Activated CD8-positive, alpha-beta memory T cell treated with anti-CD3 and anti-CD28 coated beads, Interleukin-2, amount 50 U/mL, for 48 hours (primary cell): Measurements from ENCODE around the gene KRTAP9-9.
"Not testable (repeated sequence)": the region's sequence is repeated elsewhere in the genome, so short reads cannot be mapped to it uniquely, and the experiment has no call there.

Source experiments
- DNase-seq: peaks from one replicate; pipeline ENCODE4 v3.0.0-alpha.2; 2020

Gene KRTAP9-9

GRCh38 chr17:41255381-41256290 is at the start of gene KRTAP9-9:
Gene KRTAP9-9 (plus strand): TSS chr17:41255384.
- DNase-seq: not testable (repeated sequence)

DNA sequence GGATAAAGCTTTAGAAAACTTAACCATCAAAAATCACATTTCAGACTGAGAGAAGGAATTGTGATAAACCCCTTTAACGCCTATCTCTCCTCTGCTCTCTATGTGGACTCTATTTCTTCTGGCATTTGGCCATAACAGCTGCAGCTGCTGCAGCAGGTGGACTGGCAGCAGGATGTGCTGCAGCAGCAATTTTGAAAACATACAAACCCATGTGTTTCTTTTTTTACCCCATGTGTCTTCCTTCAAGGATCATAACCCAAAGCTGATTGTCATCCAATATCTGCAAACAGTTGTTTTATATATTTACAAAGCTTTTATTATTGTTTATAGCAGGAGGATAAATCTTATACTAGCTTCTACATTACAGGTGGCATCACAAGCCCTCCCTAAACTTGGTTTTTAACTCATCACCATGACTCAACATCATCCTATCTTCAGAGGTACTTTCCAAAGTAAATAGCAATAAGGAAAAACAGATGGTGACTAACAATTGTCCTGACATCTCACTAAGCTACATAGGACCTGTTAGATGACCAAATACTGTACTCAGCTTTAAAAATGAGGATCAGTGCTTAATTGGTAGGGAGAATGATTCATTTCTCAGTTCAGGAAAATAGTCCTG is 43.2 kb upstream of the KRTAP9-9 start:
- DNase-seq: no peak

GRCh38 chr17:41212524-41213169 is 42.5 kb upstream of the KRTAP9-9 start:
- DNase-seq: no peak

DNA sequence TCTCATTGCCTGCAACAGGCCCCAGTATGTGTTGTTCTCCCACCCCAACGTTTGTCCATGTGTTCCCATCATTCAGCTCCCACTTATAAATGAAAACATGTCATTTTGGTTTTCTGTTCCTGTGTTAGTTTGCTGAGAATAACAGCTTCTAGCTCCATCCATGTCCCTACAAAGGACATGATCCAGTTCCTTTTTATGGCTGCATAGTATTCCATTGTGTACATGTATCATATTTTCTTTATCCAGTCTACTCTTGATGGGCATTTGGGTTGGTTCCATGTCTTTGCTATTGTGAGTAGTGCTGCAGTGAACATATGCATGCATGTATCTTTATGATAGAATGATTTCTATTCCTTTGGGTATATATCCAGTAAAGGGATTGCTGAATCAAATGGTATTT is 39.5 kb upstream of the KRTAP9-9 start:
- no peak for DNase-seq

DNA sequence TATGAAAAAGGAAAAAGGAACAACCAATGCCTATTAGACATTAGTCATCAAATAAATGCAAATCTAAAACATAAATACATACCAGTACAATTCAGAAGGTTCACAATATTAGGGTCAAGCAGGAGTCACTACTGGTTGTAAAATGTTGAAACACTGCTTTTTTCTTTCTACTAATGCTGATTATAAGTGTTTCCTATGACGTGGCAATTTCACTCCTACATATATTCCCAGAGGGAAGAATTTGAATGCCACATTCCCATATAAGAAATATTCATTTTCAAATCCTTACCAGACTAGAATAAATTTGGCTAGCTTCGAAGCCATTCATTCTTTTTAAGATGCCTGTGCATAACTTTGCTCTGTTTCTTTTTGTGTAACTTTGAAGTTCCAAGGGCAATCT is 31.4 kb upstream of the KRTAP9-9 start:
- no peak for DNase-seq

GRCh38 chr17:41226051-41226450 is 29.1 kb upstream of the KRTAP9-9 start:
- DNase-seq: no peak

DNA sequence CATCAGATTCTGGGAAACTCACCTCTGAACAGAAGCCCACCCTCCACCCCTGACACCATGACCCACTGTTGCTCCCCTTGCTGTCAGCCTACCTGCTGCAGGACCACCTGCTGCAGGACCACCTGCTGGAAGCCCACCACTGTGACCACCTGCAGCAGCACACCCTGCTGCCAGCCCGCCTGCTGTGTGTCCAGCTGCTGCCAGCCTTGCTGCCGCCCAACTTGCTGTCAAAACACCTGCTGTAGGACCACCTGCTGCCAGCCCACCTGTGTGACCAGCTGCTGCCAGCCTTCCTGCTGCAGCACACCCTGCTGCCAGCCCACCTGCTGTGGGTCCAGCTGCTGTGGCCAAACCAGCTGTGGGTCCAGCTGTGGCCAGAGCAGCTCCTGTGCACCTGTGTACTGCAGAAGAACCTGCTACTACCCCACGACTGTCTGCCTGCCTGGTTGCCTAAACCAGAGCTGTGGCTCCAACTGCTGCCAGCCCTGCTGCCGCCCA is 28.5 kb upstream of the KRTAP9-9 start, which contains the start of gene KRTAP9-2:
Gene KRTAP9-2, plus strand, starts transcription at position 51 of the 498 bp plus-strand sequence. Its CDS starts 7 bp downstream, at position 58.
- not testable (repeated sequence) for DNase-seq

DNA sequence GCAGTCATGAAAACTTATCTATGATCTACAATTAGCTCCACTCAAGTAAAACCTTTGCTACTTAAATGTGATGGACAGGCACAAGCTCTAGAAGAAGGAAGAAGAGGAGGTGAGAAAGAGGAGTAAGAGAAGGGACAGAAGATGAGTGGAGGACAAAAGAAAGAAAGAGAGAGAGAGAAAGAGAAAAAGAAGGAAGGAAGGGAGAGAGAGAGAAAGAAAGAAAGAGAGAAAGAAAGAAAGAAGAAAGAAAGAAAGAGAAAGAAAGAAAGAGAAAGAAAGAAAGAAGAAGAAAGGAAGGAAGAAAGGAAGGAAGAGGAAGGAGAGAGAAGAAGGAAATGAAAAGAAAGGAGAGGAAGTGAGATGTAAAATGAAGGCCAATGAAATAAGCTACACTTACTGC is 25.1 kb upstream of the KRTAP9-9 start:
- DNase-seq: no peak

DNA sequence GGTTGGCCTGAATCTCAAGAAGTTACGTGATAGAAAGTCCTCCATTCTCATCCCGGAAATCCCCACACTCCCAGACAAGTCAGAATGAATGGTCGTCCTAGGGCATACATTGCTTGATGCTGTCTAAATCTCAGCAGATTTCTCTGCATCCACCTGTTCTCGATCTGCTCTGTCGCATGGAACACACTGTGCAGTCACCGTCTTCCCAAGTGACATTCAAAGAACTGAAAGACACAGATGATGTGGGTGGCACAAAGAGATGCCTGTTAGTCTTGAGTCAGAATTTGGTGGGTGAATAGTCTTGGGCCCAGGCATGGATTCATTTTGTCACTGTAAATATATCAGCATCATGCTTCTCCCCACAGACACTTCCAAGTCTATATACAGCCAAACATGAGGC is 23.5 kb upstream of the KRTAP9-9 start:
- DNase-seq: no peak

DNA sequence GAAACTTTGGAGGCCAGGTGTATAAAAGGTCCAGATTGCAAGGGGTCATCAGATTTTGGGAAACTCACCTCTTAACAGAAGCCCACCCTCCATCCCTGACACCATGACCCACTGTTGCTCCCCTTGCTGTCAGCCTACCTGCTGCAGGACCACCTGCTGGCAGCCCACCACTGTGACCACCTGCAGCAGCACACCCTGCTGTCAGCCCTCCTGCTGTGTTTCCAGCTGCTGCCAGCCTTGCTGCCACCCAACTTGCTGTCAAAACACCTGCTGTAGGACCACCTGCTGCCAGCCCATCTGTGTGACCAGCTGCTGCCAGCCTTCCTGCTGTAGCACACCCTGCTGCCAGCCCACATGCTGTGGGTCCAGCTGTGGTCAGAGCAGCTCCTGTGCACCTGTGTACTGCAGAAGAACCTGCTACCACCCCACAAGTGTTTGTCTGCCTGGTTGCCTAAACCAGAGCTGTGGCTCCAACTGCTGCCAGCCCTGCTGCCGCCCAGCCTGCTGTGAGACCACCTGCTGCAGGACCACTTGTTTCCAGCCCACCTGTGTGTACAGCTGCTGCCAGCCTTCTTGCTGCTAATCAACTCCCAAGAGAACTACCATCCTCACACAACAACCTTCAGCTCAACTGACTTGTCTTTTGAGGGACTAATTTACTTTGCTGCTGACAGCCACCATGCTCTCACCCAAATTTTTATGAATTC is 22.6 kb upstream of the KRTAP9-9 start, which contains the start of gene KRTAP9-3:
Gene KRTAP9-3, plus strand, starts transcription at position 51 of the 707 bp plus-strand sequence. Its CDS starts 53 bp downstream, at position 104.
- not testable (repeated sequence) for DNase-seq

DNA sequence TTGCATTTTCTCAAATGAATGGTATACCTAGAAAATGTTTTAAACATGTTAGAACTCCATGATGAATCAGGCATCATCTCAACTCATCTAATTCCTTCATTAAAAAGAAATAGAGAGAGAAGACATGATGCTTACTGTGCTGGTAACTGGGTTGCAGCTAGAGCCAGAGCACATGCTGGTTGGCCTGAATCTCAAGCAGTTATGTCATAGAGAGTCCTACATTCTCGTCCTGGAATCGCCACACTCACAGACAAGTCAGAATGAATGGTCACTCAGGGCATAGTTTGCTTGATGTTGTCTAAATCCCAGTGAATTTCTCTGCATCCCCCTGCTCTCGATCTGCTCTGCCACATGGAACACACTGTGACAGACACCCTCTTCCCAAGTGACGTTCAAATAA is 18.1 kb upstream of the KRTAP9-9 start:
- DNase-seq: not testable (repeated sequence)

DNA sequence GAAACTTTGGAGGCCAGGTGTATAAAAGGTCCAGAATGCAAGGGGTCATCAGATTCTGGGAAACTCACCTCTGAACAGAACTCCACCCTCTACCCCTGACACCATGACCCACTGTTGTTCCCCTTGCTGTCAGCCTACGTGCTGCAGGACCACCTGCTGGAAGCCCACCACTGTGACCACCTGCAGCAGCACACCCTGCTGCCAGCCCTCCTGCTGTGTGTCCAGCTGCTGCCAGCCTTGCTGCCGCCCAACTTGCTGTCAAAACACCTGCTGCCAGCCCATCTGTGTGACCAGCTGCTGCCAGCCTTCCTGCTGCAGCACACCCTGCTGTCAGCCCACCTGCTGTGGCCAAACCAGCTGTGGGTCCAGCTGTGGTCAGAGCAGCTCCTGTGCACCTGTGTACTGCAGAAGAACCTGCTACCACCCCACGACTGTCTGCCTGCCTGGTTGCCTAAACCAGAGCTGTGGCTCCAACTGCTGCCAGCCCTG is 17.2 kb upstream of the KRTAP9-9 start, which contains the start of gene KRTAP9-8:
Gene KRTAP9-8, plus strand, starts transcription at position 51 of the 489 bp plus-strand sequence. Its CDS starts 53 bp downstream, at position 104.
- not testable (repeated sequence) for DNase-seq

GRCh38 chr17:41246995-41247787 is 8.0 kb upstream of the KRTAP9-9 start:
- DNase-seq: not testable (repeated sequence)

DNA sequence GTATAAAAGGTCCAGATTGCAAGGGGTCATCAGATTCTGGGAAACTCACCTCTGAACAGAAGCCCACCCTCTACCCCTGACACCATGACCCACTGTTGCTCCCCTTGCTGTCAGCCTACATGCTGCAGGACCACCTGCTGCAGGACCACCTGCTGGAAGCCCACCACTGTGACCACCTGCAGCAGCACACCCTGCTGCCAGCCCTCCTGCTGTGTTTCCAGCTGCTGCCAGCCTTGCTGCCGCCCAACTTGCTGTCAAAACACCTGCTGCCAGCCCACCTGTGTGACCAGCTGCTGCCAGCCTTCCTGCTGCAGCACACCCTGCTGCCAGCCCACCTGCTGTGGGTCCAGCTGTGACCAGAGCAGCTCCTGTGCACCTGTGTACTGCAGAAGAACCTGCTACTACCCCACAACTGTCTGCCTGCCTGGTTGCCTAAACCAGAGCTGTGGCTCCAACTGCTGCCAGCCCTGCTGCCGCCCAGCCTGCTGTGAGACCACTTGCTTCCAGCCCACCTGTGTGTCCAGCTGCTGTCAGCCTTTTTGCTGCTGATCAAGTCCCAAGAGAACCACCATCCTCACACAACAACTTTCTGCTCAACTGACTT is 5.4 kb upstream of the KRTAP9-9 start, which contains the start of gene KRTAP9-4:
Gene KRTAP9-4, plus strand, starts transcription at position 51 of the 604 bp plus-strand sequence. Its CDS starts 34 bp downstream, at position 85.
- DNase-seq: not testable (repeated sequence)

- no peak for DNase-seq
These were observed 3.9 kb upstream of the KRTAP9-9 start for GRCh38 chr17:41251261-41251660.

GRCh38 chr17:41254861-41255260 is 323 bp upstream of the KRTAP9-9 start:
- DNase-seq: no peak

- no peak for DNase-seq
These were observed 1.1 kb downstream of the KRTAP9-9 start for GRCh38 chr17:41256291-41256685.

GRCh38 chr17:41258406-41258805 is 3.2 kb downstream of the KRTAP9-9 start:
- no peak for DNase-seq

GRCh38 chr17:41263212-41263611 is 8.0 kb downstream of the KRTAP9-9 start:
- DNase-seq: no peak

- no peak for DNase-seq
These were observed 9.4 kb downstream of the KRTAP9-9 start for GRCh38 chr17:41264599-41264998.

DNA sequence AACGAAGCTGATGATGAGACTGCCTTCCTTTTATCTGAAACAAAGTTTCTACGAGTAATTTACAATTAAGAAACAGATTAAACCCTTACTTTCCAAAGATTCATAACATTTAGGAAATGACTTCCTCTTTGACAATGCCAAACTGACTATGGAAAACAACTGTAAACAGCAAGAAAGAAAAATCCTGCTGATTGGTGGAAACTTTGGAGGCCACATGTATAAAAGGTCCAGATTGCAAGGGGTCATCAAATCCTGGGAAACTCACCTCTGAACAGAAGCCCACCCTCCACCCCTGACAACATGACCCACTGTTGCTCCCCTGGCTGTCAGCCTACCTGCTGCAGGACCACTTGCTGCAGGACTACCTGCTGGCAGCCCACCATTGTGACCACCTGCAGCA is 9.9 kb downstream of the KRTAP9-9 start, which contains the start of gene KRTAP9-6:
Gene KRTAP9-6, plus strand, starts transcription at position 301 of the 400 bp plus-strand sequence. Its CDS starts 0 bp downstream, at position 301.
- no peak for DNase-seq
